RWPE1 (cell line): ENCODE data around the gene UPF2.
"Not testable (repeated sequence)": the region's sequence is repeated elsewhere in the genome, so short reads cannot be mapped to it uniquely, and the experiment has no call there.

ENCODE experiments used
- CTCF ChIA-PET: fragments of 350-600 bp; sonication (Branson Sonifier 250); formaldehyde crosslinking; extraction: SDS; loops from one replicate; lab custom pipeline; 2021; lab: Yijun Ruan, JAX
- POLR2A ChIA-PET: fragments of 400-600 bp; formaldehyde crosslinking; extraction: SDS; loops from one replicate; lab custom pipeline; 2020; ENCODE audit warnings: antibody characterized with exemption; ENCODE audit not compliant: low non-redundant PET; lab: Yijun Ruan, JAX
- DNase-seq: peaks from one replicate; pipeline ENCODE4 v3.0.0; 2012; ENCODE audit warnings: low spot score
- H3K27ac ChIP-seq: fragments of 450-650 bp; 2 replicates; pipeline ENCODE4 v1.5.1; 2017
- TF ChIP-seq, protein P1 (sequence below): fragments of 450-650 bp; conservative IDR thresholded peaks from 2 replicates; pipeline ENCODE4 v1.5.1; 2017; ENCODE audit warnings: low read depth, mild to moderate bottlenecking

UPF2 gene

GRCh38 chr10:11982253-11982652 lies 60.4 kb downstream of the UPF2 start:
- ChIA-PET CTCF (no interaction called here), POLR2A (no interaction called here)
- H3K27ac ChIP-seq, result no peak overlapping the region
- no peak for DNase-seq
- TF ChIP-seq, protein P1, sequence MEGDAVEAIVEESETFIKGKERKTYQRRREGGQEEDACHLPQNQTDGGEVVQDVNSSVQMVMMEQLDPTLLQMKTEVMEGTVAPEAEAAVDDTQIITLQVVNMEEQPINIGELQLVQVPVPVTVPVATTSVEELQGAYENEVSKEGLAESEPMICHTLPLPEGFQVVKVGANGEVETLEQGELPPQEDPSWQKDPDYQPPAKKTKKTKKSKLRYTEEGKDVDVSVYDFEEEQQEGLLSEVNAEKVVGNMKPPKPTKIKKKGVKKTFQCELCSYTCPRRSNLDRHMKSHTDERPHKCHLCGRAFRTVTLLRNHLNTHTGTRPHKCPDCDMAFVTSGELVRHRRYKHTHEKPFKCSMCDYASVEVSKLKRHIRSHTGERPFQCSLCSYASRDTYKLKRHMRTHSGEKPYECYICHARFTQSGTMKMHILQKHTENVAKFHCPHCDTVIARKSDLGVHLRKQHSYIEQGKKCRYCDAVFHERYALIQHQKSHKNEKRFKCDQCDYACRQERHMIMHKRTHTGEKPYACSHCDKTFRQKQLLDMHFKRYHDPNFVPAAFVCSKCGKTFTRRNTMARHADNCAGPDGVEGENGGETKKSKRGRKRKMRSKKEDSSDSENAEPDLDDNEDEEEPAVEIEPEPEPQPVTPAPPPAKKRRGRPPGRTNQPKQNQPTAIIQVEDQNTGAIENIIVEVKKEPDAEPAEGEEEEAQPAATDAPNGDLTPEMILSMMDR, result no peak

- H3K27ac ChIP-seq, result no peak overlapping the region
- peak; percentile 11 for DNase-seq
- POLR2A ChIA-PET, result no interaction called here
- CTCF ChIA-PET, result interaction anchor here (0.6 to 1.3 kb wide), 2 partner anchors 11 to 419 kb away, joined by 3 to 4 read pairs; no protein-coding TSS in a partner anchor
- TF ChIP-seq, protein P1, result no peak
Observed at GRCh38 chr10:11975795-11976194, 66.8 kb downstream of the UPF2 start.

GRCh38 chr10:11972523-11972922 lies 70.1 kb downstream of the UPF2 start:
- CTCF ChIA-PET, POLR2A ChIA-PET, DNase-seq, H3K27ac ChIP-seq: not testable (repeated sequence)

GRCh38 chr10:11962176-11962575 lies 80.4 kb downstream of the UPF2 start:
- POLR2A ChIA-PET, result interaction anchor here (0.6 kb wide), 1 partner anchor 11 kb away, joined by 3 read pairs; no protein-coding TSS in a partner anchor
- no peak for DNase-seq
- H3K27ac ChIP-seq, result no peak overlapping the region
- TF ChIP-seq, protein P1, result no peak
- CTCF ChIA-PET, result no interaction called here

DNA sequence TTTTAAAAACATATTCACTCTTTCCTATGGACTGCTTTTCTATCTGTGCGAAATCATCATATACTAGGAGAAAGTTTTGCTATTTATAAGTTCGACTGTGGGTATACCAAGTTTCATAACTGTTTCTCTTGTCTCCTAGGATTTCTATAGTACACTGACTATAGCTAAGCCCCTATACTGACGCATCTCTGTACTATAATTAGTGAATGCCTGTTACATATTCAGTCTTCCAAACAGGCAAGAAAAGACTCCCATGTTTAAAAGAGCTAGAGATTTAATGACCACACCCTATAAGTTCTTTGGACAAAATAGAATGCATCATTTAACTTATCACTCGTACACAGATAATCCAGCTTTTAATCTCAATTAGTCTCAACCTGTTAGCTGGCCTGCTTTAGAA lies 80.8 kb downstream of the UPF2 start:
- TF ChIP-seq, protein P1, result no peak
- ChIA-PET POLR2A (no interaction called here), CTCF (interaction anchor here (0.6 kb wide), 1 partner anchor 11 kb away, joined by 3 read pairs; no protein-coding TSS in a partner anchor)
- H3K27ac ChIP-seq, result no peak overlapping the region
- no peak for DNase-seq

- CTCF ChIA-PET, result no interaction called here
- TF ChIP-seq, protein P1, result no peak
- POLR2A ChIA-PET, result no interaction called here
- no peak for DNase-seq
- H3K27ac ChIP-seq, result no peak overlapping the region
Observed at GRCh38 chr10:11959966-11960365, 82.6 kb downstream of the UPF2 start.

GRCh38 chr10:11958956-11959355 lies 83.7 kb downstream of the UPF2 start:
- CTCF ChIA-PET, result interaction anchor here (0.6 kb wide), 1 partner anchor 43 kb away, joined by 3 read pairs; no protein-coding TSS in a partner anchor
- H3K27ac ChIP-seq, result no peak overlapping the region
- POLR2A ChIA-PET, result no interaction called here
- TF ChIP-seq, protein P1, result no peak
- DNase-seq, result no peak
